Glutamatergic neuron (in vitro differentiated cells): ENCODE data around the gene PIMREG. TPM values are rescaled to one million over a fixed set of nuclear protein-coding genes. Genes with fewer than 3 reads are reported as not detected.

ENCODE experiments used
- DNase-seq: peaks from one replicate; pipeline ENCODE4 v3.0.0; 2022
- H3K27ac Mint-ChIP-seq: one replicate; pipeline ENCODE4 v1.8.0; 2020; ENCODE audit warnings: mild to moderate bottlenecking, mixed read lengths, inconsistent platforms; ENCODE audit not compliant: unreplicated experiment
- H3K27me3 Mint-ChIP-seq: one replicate; pipeline ENCODE4 v1.8.0; 2020; ENCODE audit warnings: mild to moderate bottlenecking, moderate library complexity, mixed read lengths, inconsistent platforms; ENCODE audit not compliant: unreplicated experiment
- H3K36me3 Mint-ChIP-seq: one replicate; pipeline ENCODE4 v1.8.0; 2020; ENCODE audit warnings: mild to moderate bottlenecking, mixed read lengths, inconsistent platforms; ENCODE audit not compliant: unreplicated experiment
- H3K4me1 Mint-ChIP-seq: one replicate; pipeline ENCODE4 v1.8.0; 2020; ENCODE audit warnings: mild to moderate bottlenecking, low read depth, mixed read lengths, inconsistent platforms; ENCODE audit not compliant: unreplicated experiment
- H3K4me3 Mint-ChIP-seq: one replicate; pipeline ENCODE4 v1.8.0; 2020; ENCODE audit warnings: mild to moderate bottlenecking, mixed read lengths, inconsistent platforms; ENCODE audit not compliant: unreplicated experiment
- H3K9me3 Mint-ChIP-seq: one replicate; pipeline ENCODE4 v1.8.0; 2020; ENCODE audit warnings: mild to moderate bottlenecking, moderate library complexity, mixed read lengths, inconsistent platforms; ENCODE audit not compliant: unreplicated experiment
- CTCF ChIP-seq: fragments of 200-600 bp; sonication (generic); IDR thresholded peaks from one replicate; pipeline ENCODE4 v1.5.0; 2021; ENCODE audit not compliant: partially characterized antibody, unreplicated experiment
- total RNA-seq: library from RNA; stranded (reverse); fragmentation: NEBNext Ultra II Directional; extraction: Animal tissue kit (Norgen Biotek cat#: 25700); gene quantifications from one replicate; pipeline ENCODE4 v1.2.1, GENCODE V29; 2021; ENCODE audit not compliant: unreplicated experiment

The PIMREG gene
- total RNA-seq, 1 donor from 2014 or later, result 28.4 TPM

DNA sequence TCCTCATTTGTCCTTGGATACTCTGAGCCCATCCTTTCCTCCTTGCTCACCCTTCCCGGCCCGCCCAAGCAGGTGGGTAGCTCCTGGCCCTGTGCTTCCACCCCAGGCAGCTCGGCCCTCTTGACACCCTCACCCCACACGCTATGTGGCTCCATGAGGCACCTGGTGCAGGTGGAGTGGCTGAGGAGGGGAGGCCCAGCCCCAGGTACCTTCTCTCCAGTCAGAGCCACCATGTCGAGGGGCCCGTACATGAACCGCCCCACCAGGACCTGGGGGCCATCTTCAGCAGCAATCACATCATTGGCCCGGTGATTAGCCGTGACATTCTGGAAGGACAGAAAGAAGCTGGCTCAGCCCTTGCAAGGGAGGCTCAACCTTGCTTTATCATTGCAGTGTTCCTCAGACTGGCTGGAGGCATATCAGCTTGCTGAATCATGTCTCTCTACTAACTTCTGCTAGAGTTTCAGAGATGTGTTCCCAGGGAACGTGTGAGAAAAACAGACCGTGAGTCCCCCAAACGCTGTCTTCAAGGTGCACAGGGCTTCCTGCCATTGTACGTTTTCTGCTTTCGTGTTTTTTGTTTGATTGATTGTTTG is 20.3 kb downstream of the PIMREG start:
- Mint-ChIP-seq H3K4me1 (peaks cover 5% of the 10 kb centered on the region), H3K4me3 (no peak overlapping the region), H3K27me3 (peaks cover 14% of the 10 kb centered on the region), H3K9me3 (peaks cover 12% of the 10 kb centered on the region), H3K36me3 (peaks cover 22% of the 10 kb centered on the region), H3K27ac (no peak overlapping the region)
- no peak for TF ChIP-seq CTCF
- no peak for DNase-seq

- peaks cover 5% of the 10 kb centered on the region for H3K4me1 Mint-ChIP-seq
- no peak overlapping the region for H3K27ac Mint-ChIP-seq
- peaks cover 9% of the 10 kb centered on the region for H3K9me3 Mint-ChIP-seq
- H3K36me3 Mint-ChIP-seq, result peaks cover 17% of the 10 kb centered on the region
- peaks cover 12% of the 10 kb centered on the region for H3K27me3 Mint-ChIP-seq
- no peak for DNase-seq
- TF ChIP-seq CTCF, result no peak
- H3K4me3 Mint-ChIP-seq, result no peak overlapping the region
Measured at GRCh38 chr17:6465206-6466003, 21.1 kb downstream of the PIMREG start.

- no peak overlapping the region for H3K4me3 Mint-ChIP-seq
- no peak for DNase-seq
- peaks cover 10% of the 10 kb centered on the region for H3K27me3 Mint-ChIP-seq
- peaks cover 17% of the 10 kb centered on the region for H3K36me3 Mint-ChIP-seq
- no peak for TF ChIP-seq CTCF
- peaks cover 4% of the 10 kb centered on the region for H3K4me1 Mint-ChIP-seq
- H3K27ac Mint-ChIP-seq, result no peak overlapping the region
- H3K9me3 Mint-ChIP-seq, result peaks cover 7% of the 10 kb centered on the region
Measured at GRCh38 chr17:6467567-6467966, 23.3 kb downstream of the PIMREG start.

- DNase-seq, result no peak
- Mint-ChIP-seq H3K27me3 (peaks cover 11% of the 10 kb centered on the region), H3K4me3 (peak overlapping the region; percentile 43), H3K36me3 (peaks cover 17% of the 10 kb centered on the region), H3K9me3 (peaks cover 5% of the 10 kb centered on the region), H3K4me1 (peaks cover 5% of the 10 kb centered on the region), H3K27ac (no peak overlapping the region)
- TF ChIP-seq CTCF, result no peak
Measured at GRCh38 chr17:6468051-6468790, 24.0 kb downstream of the PIMREG start.
